ENCODE measurements around the gene TUSC2.

TUSC2 gene

GRCh38 chr3:50354850-50355249, 26.8 kb upstream of the TUSC2 start:
- TF ChIP-seq FOXP2 (optimal IDR thresholded peaks at IDR 0.05; ENCODE audit: borderline replicate concordance, extremely low read depth, extremely low read length, insufficient read depth) (no peak), SIN3A (IDR thresholded peaks at IDR 0.05; ENCODE audit: borderline replicate concordance, insufficient read depth, low read length) (no peak), TAF1 (IDR thresholded peaks at IDR 0.05; ENCODE audit: borderline replicate concordance, insufficient read depth, low read length) (no peak), POLR2AphosphoS5 (IDR thresholded peaks at IDR 0.05; ENCODE audit: low read depth, low read length) (no peak), REST (IDR thresholded peaks at IDR 0.05; ENCODE audit: insufficient read depth in 1 of 2, low read depth in 2 of 2, low read length in 2 of 2) (no peak)

GRCh38 chr3:50354186-50354764, 26.3 kb upstream of the TUSC2 start:
- TF ChIP-seq SIN3A (IDR thresholded peaks at IDR 0.05; ENCODE audit: borderline replicate concordance, insufficient read depth, low read length) = no peak
- no peak for TF ChIP-seq FOXP2 (optimal IDR thresholded peaks at IDR 0.05; ENCODE audit: borderline replicate concordance, extremely low read depth, extremely low read length, insufficient read depth)
- TF ChIP-seq TAF1 (IDR thresholded peaks at IDR 0.05; ENCODE audit: borderline replicate concordance, insufficient read depth, low read length) = no peak
- TF ChIP-seq POLR2AphosphoS5 (IDR thresholded peaks at IDR 0.05; ENCODE audit: low read depth, low read length) = no peak
- TF ChIP-seq REST (IDR thresholded peaks at IDR 0.05; ENCODE audit: insufficient read depth in 1 of 2, low read depth in 2 of 2, low read length in 2 of 2) = no peak

DNA sequence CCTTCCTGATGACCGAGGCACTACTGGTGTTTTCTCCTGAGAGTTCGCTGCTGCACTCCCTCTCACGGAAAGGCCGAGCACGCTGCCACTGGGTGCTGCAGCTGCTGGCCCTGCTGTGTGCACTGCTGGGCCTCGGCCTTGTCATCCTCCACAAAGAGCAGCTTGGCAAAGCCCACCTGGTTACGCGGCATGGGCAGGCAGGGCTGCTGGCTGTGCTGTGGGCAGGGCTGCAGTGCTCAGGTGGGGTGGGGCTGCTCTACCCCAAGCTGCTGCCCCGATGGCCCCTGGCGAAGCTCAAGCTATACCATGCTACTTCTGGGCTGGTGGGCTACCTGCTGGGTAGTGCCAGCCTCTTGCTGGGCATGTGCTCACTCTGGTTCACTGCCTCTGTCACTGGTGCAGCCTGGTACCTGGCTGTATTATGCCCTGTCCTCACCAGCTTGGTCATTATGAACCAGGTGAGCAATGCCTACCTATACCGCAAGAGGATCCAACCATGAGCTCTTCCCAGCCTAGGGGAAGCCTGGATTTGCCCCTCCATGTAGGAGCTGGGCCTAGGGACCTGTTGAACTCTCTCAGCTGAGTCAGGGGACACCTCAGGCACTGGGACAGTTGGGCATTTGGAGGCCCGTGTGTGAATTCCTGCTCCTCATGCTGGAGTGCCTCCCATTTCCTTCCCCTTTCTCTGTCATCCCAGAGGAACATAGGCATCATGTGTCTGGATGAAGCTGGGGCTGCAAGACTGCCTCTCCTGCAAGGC, 25.4 kb upstream of the TUSC2 start:
- TF ChIP-seq TAF1 (IDR thresholded peaks at IDR 0.05; ENCODE audit: borderline replicate concordance, insufficient read depth, low read length) (no peak), FOXP2 (optimal IDR thresholded peaks at IDR 0.05; ENCODE audit: borderline replicate concordance, extremely low read depth, extremely low read length, insufficient read depth) (no peak)

DNA sequence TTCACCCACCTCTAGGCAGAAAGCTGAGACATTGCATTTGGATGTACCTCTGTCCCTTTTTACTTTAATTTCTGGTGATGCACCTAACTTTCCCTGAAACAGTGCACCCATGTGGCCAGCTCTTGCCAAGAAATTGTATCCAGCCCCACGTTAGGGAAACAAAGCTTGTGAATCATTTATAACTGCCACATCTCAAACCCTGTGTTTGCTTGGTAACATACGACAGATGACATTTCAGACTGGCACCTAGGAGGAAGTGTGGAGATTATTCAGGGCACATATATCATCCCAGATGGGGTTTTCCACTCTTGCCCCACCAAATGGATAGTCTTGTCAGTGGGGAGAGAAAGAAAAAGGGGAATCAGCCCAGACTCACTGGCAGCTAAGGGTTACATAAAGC, 24.8 kb upstream of the TUSC2 start:
- TF ChIP-seq FOXP2 (optimal IDR thresholded peaks at IDR 0.05; ENCODE audit: borderline replicate concordance, extremely low read depth, extremely low read length, insufficient read depth) (no peak), TAF1 (IDR thresholded peaks at IDR 0.05; ENCODE audit: borderline replicate concordance, insufficient read depth, low read length) (no peak), REST (IDR thresholded peaks at IDR 0.05; ENCODE audit: insufficient read depth in 1 of 2, low read depth in 2 of 2, low read length in 2 of 2) (no peak), SIN3A (IDR thresholded peaks at IDR 0.05; ENCODE audit: borderline replicate concordance, insufficient read depth, low read length) (no peak), POLR2AphosphoS5 (IDR thresholded peaks at IDR 0.05; ENCODE audit: low read depth, low read length) (no peak)

- TF ChIP-seq SIN3A (IDR thresholded peaks at IDR 0.05; ENCODE audit: borderline replicate concordance, insufficient read depth, low read length) (no peak), POLR2AphosphoS5 (IDR thresholded peaks at IDR 0.05; ENCODE audit: low read depth, low read length) (no peak), TAF1 (IDR thresholded peaks at IDR 0.05; ENCODE audit: borderline replicate concordance, insufficient read depth, low read length) (no peak), FOXP2 (optimal IDR thresholded peaks at IDR 0.05; ENCODE audit: borderline replicate concordance, extremely low read depth, extremely low read length, insufficient read depth) (no peak), REST (IDR thresholded peaks at IDR 0.05; ENCODE audit: insufficient read depth in 1 of 2, low read depth in 2 of 2, low read length in 2 of 2) (no peak)
Observed at GRCh38 chr3:50351323-50351697, 23.3 kb upstream of the TUSC2 start.
